Sciatic nerve (tissue), 2 donors: Measurements from ENCODE around the gene NCKAP5. TPM values are rescaled to one million over a fixed set of nuclear protein-coding genes. Genes with fewer than 3 reads are reported as not detected.
"Not testable (repeated sequence)": the region's sequence is repeated elsewhere in the genome, so short reads cannot be mapped to it uniquely, and the experiment has no call there.

Experiments
- ATAC-seq: fragments of 200-7000 bp; cut with Tn5 transposase; one replicate; pipeline ENCODE4 v1.9.1; 2020; ENCODE audit warnings: mild to moderate bottlenecking, moderate library complexity
- DNase-seq: peaks from one replicate; pipeline ENCODE4 v3.0.0-alpha.2; 2020; ENCODE audit warnings: low spot score
- intact Hi-C: fragments of 100-400 bp; cut with DNase I; formaldehyde crosslinking; loops from one replicate; pipeline ENCODE4 v1.14.2; 2022
- total RNA-seq: library from RNA; stranded (reverse); fragmentation: NEBNext Ultra II Directional; extraction: Animal tissue kit (Norgen Biotek cat#: 25700); gene quantifications from one replicate; pipeline ENCODE4 v1.2.1, GENCODE V29; 2021
- donor health status: DM: no; HTN: no; CAD: no.
- donor health status: DM: no; HTN: no; CAD: no.

NCKAP5 gene
- total RNA-seq, 1 donor from 2014 or later: 10.5 TPM

DNA sequence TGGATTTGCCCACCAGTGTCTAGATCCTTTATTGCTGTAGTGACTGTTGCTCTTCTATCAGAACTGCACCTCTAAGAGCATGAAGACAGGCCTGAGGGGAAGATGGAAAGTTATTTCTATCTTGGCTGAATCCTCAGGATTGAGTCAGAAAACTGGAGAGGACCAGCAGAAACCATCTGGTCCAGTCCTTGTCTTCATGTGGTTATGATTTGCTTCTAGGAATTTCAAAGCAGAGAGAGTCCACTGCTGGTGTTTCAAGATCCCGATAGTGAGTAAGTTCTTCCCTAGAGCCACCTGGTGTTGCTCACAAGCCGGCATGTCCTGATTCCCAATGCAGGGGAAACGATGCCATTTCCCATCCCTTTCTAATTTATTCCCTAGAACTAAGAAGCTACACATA, 84.2 kb downstream of the NCKAP5 start:
- DNase-seq (no peak), ATAC-seq (peak; percentile 81)
- intact Hi-C loops: no loop called here

DNA sequence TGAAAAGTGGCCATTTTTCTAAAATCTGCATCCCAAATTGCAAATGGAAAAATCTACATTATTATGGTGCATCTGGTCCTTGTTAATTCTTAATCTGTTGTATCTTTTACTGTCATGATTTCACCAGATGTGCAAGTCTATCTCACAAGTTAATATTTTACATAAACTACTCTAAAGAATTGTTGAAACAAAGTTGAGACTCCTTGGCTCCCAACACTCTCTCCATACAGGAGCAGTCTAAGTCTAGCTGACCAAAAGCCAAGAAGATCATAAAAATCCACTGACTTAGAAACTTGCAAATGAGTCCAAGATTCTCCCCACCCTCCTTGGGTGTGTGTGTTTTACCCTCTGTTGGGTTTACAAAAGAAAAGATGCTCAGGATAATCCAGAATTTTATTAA, 85.1 kb downstream of the NCKAP5 start:
- DNase-seq (no peak), ATAC-seq (no peak)
- intact Hi-C loops: no loop called here

DNA sequence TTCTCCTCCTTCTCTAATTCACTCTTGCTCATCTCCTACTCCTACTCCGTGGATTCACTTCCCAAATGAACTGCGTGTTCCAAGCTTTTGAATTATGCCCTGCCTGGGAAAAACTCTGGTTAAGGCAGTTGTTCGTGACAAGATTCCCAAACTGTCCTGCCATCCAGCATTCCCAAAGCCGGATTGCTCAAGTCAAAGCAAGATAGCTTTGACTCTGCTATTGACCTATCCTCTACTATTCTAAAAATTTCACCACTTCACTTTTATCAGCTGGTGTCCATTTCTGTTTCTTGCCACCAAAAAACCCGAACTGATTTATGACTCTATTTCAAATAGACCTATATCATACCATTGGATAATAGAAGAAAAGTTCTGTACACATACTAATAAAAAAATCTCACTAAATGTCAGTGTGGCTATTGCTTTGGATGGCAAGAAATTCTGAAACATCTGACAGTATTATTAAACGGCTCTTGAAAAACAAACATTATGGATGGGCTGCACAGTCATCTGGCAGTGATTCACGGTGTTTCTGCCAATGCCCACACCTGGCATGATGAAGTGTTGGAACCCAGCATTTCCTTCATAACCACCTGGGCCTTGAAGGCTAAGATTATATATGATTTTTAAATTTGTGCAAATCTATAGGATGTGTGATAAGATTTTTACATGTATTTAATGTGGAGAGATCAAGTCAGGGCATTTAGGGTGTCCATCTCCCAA, 87.4 kb downstream of the NCKAP5 start:
- intact Hi-C loops: no loop called here
- no peak for DNase-seq
- ATAC-seq: no peak

DNA sequence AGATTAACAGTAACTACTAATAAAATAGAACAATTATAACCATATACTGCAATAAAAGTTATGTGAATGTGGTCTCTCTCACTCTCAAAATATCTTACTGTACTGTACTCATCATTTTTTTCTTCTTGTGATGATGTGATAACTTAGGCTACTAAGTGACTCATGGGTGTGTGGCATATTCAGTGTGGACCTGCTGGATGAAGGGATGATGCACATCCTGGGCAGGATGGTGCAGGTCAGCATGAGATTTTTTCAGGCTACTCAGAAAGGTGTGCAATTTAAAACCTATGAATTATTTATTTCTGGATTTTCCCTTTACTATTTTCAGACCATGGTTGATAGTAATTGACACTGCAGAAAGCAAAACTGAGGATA, 90.7 kb downstream of the NCKAP5 start:
- intact Hi-C loops: no loop called here
- ATAC-seq: no peak
- no peak for DNase-seq

DNA sequence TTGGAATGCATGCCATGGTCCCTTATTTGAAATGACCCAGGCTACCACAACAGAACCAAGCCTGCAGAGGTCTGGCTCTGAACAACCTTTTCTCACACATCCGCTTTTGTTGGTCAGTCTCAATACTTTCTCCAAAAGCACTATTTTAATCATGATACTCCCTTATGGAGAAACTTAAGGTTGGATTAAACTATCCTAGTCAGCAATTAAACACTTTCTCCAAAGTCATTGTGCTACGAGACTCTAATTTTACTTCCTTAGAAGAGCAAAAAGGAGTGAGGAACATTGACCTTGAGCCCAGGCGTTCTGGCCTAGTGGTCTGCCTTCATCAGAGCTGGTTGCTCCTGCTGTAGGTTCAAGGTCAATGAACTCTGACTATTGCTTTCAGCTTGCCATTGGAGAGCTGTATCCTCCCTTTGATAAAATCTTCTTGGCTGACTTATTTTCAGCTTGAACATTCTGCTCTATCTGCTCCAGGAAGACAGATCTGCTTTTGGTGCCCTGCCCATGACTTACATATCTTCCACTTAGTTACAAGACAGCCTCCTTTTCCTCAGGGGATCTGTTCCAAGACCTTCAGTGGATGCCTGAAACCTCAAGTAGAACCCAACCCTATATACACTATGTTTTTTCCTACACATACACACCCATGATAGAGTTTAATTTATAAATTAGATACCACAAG, 91.2 kb downstream of the NCKAP5 start:
- ATAC-seq (peak; percentile 50), DNase-seq (no peak)
- intact Hi-C loops: no loop called here

DNA sequence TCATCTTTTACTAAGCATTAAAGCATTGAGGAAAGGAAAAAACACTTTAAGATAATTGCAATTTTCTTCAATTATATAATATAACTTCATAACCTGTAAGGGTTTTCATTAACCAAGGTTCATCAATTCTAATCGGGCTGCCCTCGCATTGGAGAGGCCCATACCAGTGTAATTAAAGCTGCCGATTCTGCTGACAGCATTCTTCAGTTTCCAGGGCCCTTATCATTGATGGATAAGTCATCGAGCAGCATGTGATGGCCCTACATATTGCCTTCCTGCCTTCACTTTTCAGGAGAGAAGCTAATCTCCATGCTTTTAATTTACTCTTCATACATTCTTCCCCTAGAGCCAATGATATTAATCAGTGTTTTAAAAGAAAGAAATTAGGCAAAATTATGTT, 92.0 kb downstream of the NCKAP5 start:
- ATAC-seq: no peak
- intact Hi-C loops: no loop called here
- DNase-seq: no peak

DNA sequence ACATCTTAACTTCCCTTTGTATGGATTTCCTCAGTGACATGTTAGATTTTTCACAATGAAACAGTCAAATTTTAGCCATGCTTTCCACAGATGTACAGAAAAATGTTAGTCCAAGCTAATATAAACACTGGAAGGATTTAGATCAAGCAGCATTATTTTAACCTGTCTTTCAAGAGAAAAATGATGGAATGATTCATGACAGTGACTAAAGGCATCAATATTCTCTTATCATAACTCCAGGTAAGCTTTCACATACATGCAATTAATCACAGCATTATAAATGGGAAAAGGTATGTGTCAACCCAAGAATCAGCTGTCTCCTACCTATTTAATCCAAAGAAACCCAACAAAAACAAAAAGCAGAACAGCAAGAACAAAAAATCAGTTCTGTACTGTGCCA, 92.7 kb downstream of the NCKAP5 start:
- ATAC-seq (no peak), DNase-seq (no peak)
- intact Hi-C loops: no loop called here

DNA sequence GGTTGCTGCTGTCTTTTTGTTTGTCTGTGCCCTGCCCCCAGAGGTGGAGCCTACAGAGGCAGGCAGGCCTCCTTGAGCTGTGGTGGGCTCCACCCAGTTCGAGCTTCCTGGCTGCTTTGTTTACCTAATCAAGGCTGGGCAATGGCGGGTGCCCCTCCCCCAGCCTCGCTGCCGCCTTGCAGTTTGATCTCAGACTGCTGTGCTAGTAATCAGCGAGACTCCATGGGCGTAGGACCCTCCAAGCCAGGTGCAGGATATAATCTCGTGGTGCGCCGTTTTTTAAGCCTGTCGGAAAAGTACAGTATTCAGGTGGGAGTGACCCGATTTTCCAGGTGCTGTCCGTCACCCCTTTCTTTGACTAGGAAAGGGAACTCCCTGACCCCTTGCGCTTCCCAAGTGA, 97.8 kb downstream of the NCKAP5 start:
- ATAC-seq, intact Hi-C loops, DNase-seq: not testable (repeated sequence)

DNA sequence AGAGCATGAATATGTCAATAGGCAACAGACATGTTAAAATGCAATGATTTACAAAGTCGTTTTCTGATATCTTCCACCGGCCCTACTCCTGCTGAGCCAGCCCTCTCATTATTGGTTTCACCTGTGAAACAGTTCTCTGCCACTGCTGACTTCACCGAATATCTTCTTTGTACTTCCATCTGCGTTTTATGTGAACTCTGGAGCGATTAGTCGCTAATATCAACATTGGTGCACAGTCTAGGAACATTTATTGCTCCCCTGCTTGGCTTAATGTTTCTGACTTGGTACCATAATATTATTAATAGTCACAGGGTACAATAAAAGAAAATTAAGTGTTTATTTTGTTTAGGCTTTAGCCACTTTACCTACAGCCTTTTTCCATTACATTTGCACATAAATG, 105.5 kb downstream of the NCKAP5 start:
- ATAC-seq: no peak
- intact Hi-C loops: no loop called here
- DNase-seq: no peak

DNA sequence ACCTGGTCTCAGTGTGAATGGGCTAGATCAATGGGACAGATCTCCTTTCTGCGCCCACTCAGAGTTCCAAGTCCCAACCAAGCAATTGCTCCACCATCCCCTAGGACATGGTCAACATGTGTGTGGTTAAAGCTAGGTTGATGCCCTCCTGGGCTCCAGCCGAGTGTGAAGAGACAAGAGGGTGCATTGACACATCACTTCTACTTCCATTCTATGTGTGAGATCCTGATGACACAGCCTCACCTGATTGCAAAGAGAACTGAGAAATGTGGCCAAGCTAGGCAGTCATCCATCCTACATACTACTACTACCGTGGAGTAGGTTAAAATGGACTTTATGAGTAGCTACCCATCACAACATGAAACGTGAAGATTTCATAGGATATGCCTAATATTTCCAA, 106.8 kb downstream of the NCKAP5 start:
- intact Hi-C loops: no loop called here
- DNase-seq (no peak), ATAC-seq (no peak)

DNA sequence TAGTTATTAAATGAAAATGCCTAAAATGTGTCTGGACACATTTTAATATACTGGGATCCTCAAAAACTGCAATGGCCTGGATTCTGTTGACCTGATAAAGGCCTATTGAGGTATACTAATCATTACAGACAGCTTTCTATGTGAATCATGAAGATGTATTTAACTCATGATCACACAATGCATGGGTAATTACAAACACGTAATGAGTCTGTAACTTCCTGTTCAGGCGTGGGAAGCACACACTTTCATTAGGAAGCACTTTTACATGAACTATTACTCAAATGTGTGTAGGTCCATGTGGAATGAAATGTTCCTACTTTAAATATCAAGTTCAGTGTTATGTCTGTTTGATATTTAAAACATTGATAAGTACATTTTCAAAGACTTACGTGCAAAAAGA, 108.7 kb downstream of the NCKAP5 start:
- ATAC-seq: no peak

DNA sequence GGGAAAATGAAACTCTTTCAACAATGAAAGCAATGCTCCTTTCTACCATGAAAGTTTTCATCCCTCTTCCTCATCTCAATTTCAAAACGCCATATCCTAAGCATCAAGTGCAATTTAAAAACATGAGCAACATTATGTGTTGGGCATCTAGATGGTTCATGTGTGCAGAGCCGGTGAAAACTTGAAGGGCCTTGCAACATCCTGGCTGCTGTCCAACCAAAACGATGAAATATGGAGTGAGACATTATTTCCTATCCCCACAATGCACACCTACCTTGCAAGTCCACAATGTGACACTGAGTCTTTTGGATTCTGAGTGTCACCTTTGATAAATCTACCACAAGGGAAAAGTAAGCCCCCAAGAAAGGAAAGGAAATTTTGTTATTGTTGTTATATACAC, 110.0 kb downstream of the NCKAP5 start:
- intact Hi-C loops: no loop called here
- no peak for ATAC-seq
- no peak for DNase-seq

More for the DNA sequence above, 108.7 kb downstream of the NCKAP5 start:
- no peak for DNase-seq
- intact Hi-C loops: no loop called here

DNA sequence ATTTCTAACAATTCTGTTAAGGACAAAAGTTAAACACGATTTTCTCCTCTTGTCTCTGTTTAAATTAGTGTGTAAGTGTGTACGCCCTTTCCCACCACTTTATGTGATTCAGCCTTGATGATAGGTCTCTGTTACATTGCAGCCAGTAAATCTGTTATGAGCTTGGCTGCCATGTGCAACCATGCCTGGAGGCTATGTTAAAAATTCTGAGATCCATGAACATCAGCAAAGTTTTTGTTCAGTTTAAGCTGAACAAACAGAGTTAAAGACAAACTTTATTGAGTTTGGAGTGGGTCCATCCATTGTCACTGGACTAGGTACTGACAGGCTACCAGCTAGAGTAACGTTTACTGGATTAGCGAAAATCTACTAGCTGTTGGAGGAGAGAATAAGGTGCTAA, 110.4 kb downstream of the NCKAP5 start:
- intact Hi-C loops: no loop called here
- DNase-seq (no peak), ATAC-seq (no peak)

DNA sequence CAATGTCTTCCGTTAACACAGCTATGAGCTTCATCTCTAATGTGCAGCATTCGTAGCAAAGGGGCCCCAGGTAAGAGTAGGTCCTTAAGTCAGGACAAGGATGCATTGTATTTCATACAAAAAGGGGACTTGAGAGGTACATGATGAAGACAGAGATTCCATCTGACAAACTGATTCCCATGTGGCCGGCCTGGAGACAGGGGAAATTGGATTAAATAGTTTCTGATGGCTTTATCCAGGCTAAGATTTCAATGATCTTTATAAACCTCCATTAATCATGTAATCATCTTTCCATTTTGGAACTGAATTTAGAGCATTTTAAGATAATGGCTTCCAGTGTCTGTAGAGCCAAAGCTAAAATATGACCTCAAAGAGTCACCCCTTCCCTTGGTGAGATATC, 111.3 kb downstream of the NCKAP5 start:
- DNase-seq: no peak
- ATAC-seq: no peak
- intact Hi-C loops: no loop called here

DNA sequence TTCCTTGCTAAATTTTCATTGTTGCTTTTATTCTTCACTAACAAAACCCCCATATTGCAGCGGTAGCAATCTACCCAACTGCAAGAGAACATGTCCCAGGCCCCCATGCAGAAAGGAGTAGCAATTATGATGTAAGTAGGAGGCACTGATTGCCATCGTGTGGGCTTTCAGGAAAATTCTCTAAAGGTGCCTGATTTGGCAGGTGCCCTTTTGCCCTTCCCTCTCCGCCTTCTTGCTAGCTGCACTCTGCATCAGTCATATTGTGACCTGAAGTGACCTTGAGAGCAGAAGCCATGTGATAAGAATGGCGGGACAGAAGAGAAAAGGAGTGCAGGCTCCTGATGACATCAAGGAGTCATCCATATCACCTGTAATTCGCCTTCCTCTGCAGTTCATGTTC, 112.1 kb downstream of the NCKAP5 start:
- intact Hi-C loops: no loop called here
- DNase-seq (no peak), ATAC-seq (no peak)

DNA sequence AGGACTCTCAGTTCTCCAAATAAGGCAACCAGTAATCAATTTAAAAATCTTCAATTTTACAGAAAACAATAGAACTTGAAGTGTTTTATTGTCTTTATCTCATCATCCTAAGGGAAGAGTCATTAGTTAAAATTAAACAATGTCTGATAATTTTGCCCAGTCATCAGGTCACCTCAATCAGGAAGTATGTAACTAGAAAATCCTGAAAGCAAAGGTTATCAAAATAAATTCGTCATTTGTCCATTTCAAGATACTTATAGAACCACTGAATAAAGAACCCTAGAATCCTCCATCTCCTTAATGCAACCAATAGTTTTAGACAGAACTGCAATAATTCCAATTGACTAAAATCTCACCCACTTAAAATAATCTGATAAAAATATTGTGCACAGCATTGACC, 115.2 kb downstream of the NCKAP5 start:
- intact Hi-C loops: no loop called here
- ATAC-seq: no peak
- no peak for DNase-seq

DNA sequence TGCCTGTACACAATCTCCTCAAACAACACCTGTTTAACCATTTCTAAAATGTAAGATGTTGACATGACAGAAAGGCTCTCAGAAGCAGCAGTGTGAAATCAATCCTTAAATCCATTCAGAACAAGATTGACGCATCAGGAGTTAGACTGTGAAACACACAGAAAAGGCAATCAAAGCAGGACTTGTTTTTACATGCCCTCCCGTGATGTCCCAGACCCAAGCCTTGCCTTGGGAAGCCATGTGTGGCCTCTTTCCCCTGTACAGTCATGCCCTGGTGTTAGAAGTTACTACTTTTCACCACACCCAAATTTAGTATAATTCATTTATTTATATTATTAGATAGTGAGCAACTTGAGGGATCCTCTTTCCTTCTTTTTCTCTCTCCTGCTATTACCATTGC, 115.7 kb downstream of the NCKAP5 start:
- no peak for DNase-seq
- no peak for ATAC-seq
- intact Hi-C loops: no loop called here

DNA sequence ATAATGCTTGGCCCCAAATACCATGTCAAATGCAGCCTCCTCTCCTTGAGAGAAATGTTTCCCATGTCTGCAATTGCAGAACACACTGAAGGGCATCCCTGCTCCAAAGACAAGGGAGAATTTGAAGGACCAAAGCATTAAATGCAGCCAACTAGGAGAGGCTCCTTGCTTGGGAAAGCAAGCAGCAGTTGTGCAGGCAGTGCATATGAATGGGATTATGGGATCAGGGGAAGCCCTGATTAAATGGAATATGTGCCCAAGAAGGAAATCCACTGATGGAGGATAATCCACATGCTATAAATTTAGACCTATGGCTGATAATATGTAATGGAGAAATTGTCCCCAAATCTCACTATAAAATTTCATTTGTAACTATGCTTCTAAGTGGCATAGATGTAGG, 116.1 kb downstream of the NCKAP5 start:
- intact Hi-C loops: no loop called here
- DNase-seq (no peak), ATAC-seq (no peak)

DNA sequence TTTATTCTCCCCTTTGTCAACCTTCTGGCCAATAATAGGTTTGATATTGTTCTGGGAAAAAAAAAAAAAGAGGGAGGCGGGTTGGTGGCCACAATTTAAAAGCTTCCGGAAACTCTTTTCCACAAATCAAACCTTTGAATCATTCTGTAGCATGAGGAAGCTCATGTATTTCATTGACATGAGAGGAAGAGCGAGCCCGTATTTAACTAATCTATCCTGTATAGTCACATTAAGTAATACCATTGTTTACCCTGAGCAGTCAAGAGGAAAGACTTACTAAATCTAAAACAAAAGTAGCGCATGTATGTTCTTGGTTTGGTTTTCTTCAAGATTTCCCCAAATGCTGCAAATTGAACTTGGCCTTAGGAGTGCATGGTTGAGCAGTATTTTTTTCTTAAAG, 120.1 kb downstream of the NCKAP5 start:
- intact Hi-C loops: no loop called here
- ATAC-seq (no peak), DNase-seq (no peak)

DNA sequence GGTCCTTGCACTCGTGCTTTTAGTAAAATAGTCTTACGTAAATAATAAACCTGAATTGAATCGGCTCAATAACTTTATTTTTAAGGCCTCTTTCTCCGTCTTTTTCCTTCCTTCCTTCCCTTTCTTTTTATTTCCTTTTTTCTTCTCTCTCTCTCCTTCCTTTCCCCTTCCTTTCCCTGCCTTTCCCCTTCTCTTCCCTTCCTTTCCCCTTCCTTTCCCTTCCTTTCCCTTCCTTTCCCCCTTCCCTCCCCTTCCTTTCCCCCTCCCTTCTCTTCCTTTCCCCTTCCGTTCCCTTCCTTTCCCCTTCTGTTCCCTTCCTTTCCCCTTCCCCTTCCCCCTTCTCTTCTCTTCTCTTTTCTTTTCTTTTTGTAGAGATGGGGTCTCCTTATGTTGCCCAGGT, 121.0 kb downstream of the NCKAP5 start:
- DNase-seq: no peak

DNA sequence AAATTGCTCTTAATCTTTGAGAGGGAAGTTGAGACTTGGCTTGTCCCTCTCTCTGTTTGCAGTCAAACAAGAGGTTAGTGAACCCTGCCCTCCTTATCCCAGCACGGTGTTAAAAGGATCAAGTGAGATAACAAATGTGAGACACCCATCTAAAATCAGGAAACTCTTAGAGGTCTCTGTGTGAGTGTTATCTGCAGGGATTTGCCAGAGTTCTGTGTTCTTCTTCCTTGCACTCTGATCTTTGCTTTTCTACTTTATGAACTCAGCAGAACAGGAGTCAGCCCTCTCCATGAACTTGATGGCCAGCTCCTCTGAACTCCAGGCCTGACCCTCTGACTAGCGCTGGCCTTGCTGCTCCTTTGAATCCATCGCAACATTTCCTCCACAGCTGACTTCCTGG, 123.8 kb downstream of the NCKAP5 start:
- intact Hi-C loops: no loop called here
- no peak for DNase-seq
- ATAC-seq: peak; percentile 46

More for the DNA sequence above, 121.0 kb downstream of the NCKAP5 start:
- intact Hi-C loops: no loop called here
- ATAC-seq: no peak
